Sigmoid colon (tissue), 7 donors: ENCODE results near the gene PPME1. TPM values are rescaled to one million over a fixed set of nuclear protein-coding genes. Genes with fewer than 3 reads are reported as not detected.
"Not testable (repeated sequence)": the region's sequence is repeated elsewhere in the genome, so short reads cannot be mapped to it uniquely, and the experiment has no call there.

Experiments
- DNase-seq: peaks from one replicate; pipeline ENCODE4 v3.0.0-alpha.2; 2019
- H3K27ac ChIP-seq, 4 donors: fragments of 200-600 bp; sonication (generic); one replicate each; pipeline ENCODE4 v1.5.1; 2016 to 2019; ENCODE audit warnings: mild to moderate bottlenecking in 1 of 4
- H3K27me3 ChIP-seq, 3 donors: fragments of 200-600 bp; sonication (generic); one replicate each; pipeline ENCODE4 v1.5.1; 2019; ENCODE audit warnings: mild to moderate bottlenecking in 1 of 3
- H3K36me3 ChIP-seq, 4 donors: fragments of 200-600 bp; sonication (generic); one replicate each; pipeline ENCODE4 v1.5.1; 2016 to 2019
- H3K4me1 ChIP-seq, 4 donors: fragments of 200-600 bp; sonication (generic); one replicate each; pipeline ENCODE4 v1.5.1; 2017 to 2019
- H3K4me3 ChIP-seq, 4 donors: fragments of 200-600 bp; sonication (generic); one replicate each; pipeline ENCODE4 v1.5.1; 2017 to 2019; ENCODE audit warnings: mild to moderate bottlenecking in 2 of 4, moderate library complexity in 1 of 4
- H3K9me3 ChIP-seq, 4 donors: fragments of 200-600 bp in 3 of 4; sonication (generic) in 3 of 4; one replicate each; pipeline versions ENCODE4 v1.5.1 to v1.6.1; 2013 to 2019
- CTCF ChIP-seq, 4 experiments: fragments of 450-650 bp in 3 of 4; fragments of 200-600 bp in 1 of 4; IDR thresholded peaks; one replicate each; pipeline ENCODE4 v1.5.1; 2016 to 2019; ENCODE audit warnings: antibody characterized with exemption in 4 of 4, mild to moderate bottlenecking in 3 of 4, moderate library complexity in 2 of 4
- EP300 ChIP-seq, 4 donors: sonication (generic); formaldehyde crosslinking; IDR thresholded peaks; one replicate each; pipeline ENCODE4 v1.6.1; 2017; ENCODE audit warnings: antibody characterized with exemption in 4 of 4
- POLR2A ChIP-seq, 2 donors: fragments of 450-650 bp; IDR thresholded peaks; one replicate each; pipeline ENCODE4 v1.6.1; 2016; ENCODE audit warnings: antibody characterized with exemption in 2 of 2, mild to moderate bottlenecking in 2 of 2, moderate library complexity in 2 of 2
- POLR2AphosphoS5 ChIP-seq, 4 donors: sonication (generic); formaldehyde crosslinking; IDR thresholded peaks; one replicate each; pipeline ENCODE4 v1.6.1; 2017; ENCODE audit warnings: antibody characterized with exemption in 4 of 4
- whole genome bisulfite sequencing, 2 donors: extraction: QIAGEN DNeasy Blood & Tissue Kit; methylation state at CpG; one replicate each; pipeline ENCODE4 v1.1.7; 2013; 5-methylcytosine and 5-hydroxymethylcytosine counted together
- intact Hi-C: fragments of 100-400 bp; cut with DNase I; formaldehyde crosslinking; loops from one replicate; pipeline ENCODE4 v1.15.1; 2023
- polyA plus RNA-seq, 3 donors: library from polyadenylated mRNA; stranded (reverse); fragments of 200-250 nt; gene quantifications; one replicate each; pipeline ENCODE4 v1.2.3, GENCODE V29; 2013
- total RNA-seq, 4 donors: library from RNA; depleted of rRNA; stranded (reverse); fragments of >200 nt; gene quantifications; one replicate each; pipeline ENCODE4 v1.1.0, GENCODE V29; 2016
- donor health status: healthy with polysubstance abuse.
- donor health status: Bipolar disorder and iron deficiency.
- donor health status: healthy.

The PPME1 gene
- total and polyA plus RNA-seq, 7 donors, result 10.8 to 22.7 (median 19.3) TPM

GRCh38 chr11:74139151-74139918 is 31.8 kb upstream of the PPME1 start:
- WGBS, 2 donors, result 83 to 88% methylated on average over 6 of the region's 6 CpGs
- intact Hi-C loops, result loop anchor here (2.0 kb wide), 1 partner anchor 31 kb away; the partner anchor contains the start of genes C2CD3 and PPME1

GRCh38 chr11:74139919-74140431 is 31.1 kb upstream of the PPME1 start:
- not testable (repeated sequence) for DNase-seq
- WGBS, 2 donors, result 92 to 97% methylated on average over 1 of the region's 1 CpG
- intact Hi-C loops, result loop anchor here (2.0 kb wide), 1 partner anchor 31 kb away; the partner anchor contains the start of genes C2CD3 and PPME1

More at GRCh38 chr11:74139151-74139918, 31.8 kb upstream of the PPME1 start:
- Histone ChIP-seq H3K4me3 (no peak overlapping the region), H3K27ac (peak overlapping the region; percentile 58 to 81 (median 74)), H3K36me3 (peaks cover 0 to 12% (median 0%) of the 10 kb centered on the region in 4 donors), H3K9me3 (no peaks in the 10 kb centered on the region), H3K27me3 (no peaks in the 10 kb centered on the region), H3K4me1 (peaks cover 0 to 37% (median 32%) of the 10 kb centered on the region in 4 donors)
- no peak for DNase-seq
- no peak for TF ChIP-seq EP300 (IDR thresholded peaks at IDR 0.05)
- TF ChIP-seq POLR2A (IDR thresholded peaks at IDR 0.05), result no peak
- TF ChIP-seq POLR2AphosphoS5 (IDR thresholded peaks at IDR 0.05), result no peak
- no peak for TF ChIP-seq CTCF (IDR thresholded peaks at IDR 0.05)

GRCh38 chr11:74141241-74141695 is 29.8 kb upstream of the PPME1 start:
- Histone ChIP-seq H3K36me3 (peaks cover 0 to 7% (median 0%) of the 10 kb centered on the region in 4 donors), H3K9me3 (no peaks in the 10 kb centered on the region), H3K4me1 (peaks cover 0 to 37% (median 32%) of the 10 kb centered on the region in 4 donors), H3K27ac (peak overlapping the region in 2 of 4 donors; percentile 66 to 81), H3K27me3 (no peaks in the 10 kb centered on the region), H3K4me3 (no peak overlapping the region)
- 28 to 78% methylated on average over 2 of the region's 2 CpGs for WGBS, 2 donors
- DNase-seq, result no peak
- intact Hi-C loops, result no loop called here
- TF ChIP-seq POLR2AphosphoS5 (IDR thresholded peaks at IDR 0.05) (no peak), CTCF (IDR thresholded peaks at IDR 0.05) (no peak), POLR2A (IDR thresholded peaks at IDR 0.05) (no peak), EP300 (IDR thresholded peaks at IDR 0.05) (no peak)

More at GRCh38 chr11:74139919-74140431, 31.1 kb upstream of the PPME1 start:
- H3K27me3 ChIP-seq, H3K4me3 ChIP-seq, H3K9me3 ChIP-seq: not testable (repeated sequence)
- Histone ChIP-seq H3K27ac (peak overlapping the region; percentile 58 to 81 (median 74)), H3K4me1 (peaks cover 0 to 37% (median 32%) of the 10 kb centered on the region in 4 donors), H3K36me3 (peaks cover 0 to 12% (median 0%) of the 10 kb centered on the region in 4 donors)

GRCh38 chr11:74141908-74142307 is 29.2 kb upstream of the PPME1 start:
- Histone ChIP-seq H3K9me3 (no peaks in the 10 kb centered on the region), H3K4me1 (peaks cover 0 to 37% (median 32%) of the 10 kb centered on the region in 4 donors), H3K27ac (peak overlapping the region in 2 of 4 donors; percentile 66 to 81), H3K27me3 (no peaks in the 10 kb centered on the region), H3K4me3 (no peak overlapping the region), H3K36me3 (peaks cover 0 to under 1% (median 0%) of the 10 kb centered on the region in 4 donors)
- WGBS, 2 donors, result 82 to 83% methylated on average over 3 of the region's 3 CpGs
- no peak for TF ChIP-seq EP300 (IDR thresholded peaks at IDR 0.05)
- TF ChIP-seq POLR2AphosphoS5 (IDR thresholded peaks at IDR 0.05), result no peak
- no peak for TF ChIP-seq POLR2A (IDR thresholded peaks at IDR 0.05)
- TF ChIP-seq CTCF (IDR thresholded peaks at IDR 0.05), result no peak
- intact Hi-C loops, result no loop called here
- no peak for DNase-seq

- Histone ChIP-seq H3K4me1 (peaks cover 0 to 37% (median 32%) of the 10 kb centered on the region in 4 donors), H3K36me3 (no peaks in the 10 kb centered on the region), H3K27ac (no peak overlapping the region), H3K27me3 (no peaks in the 10 kb centered on the region), H3K9me3 (no peaks in the 10 kb centered on the region), H3K4me3 (no peak overlapping the region)
- intact Hi-C loops, result no loop called here
- no peak for TF ChIP-seq POLR2A (IDR thresholded peaks at IDR 0.05)
- TF ChIP-seq CTCF (IDR thresholded peaks at IDR 0.05), result no peak
- no peak for TF ChIP-seq EP300 (IDR thresholded peaks at IDR 0.05)
- TF ChIP-seq POLR2AphosphoS5 (IDR thresholded peaks at IDR 0.05), result no peak
- WGBS, 2 donors, result 95 to 96% methylated on average over 3 of the region's 3 CpGs
- DNase-seq, result no peak
Observed at GRCh38 chr11:74142624-74143023, 28.5 kb upstream of the PPME1 start.
